ENCODE results near the gene FUNDC1. TPM values are rescaled to one million over a fixed set of nuclear protein-coding genes. Genes with fewer than 3 reads are reported as not detected.

Gene FUNDC1
- total and polyA plus RNA-seq, 4 donors = 3.1 to 6.2 (median 4.7) TPM

GRCh38 chrX:44483965-44484606 lies 58.6 kb downstream of the FUNDC1 start:
- Histone ChIP-seq H3K9ac (ENCODE audit: low read depth in 1 of 2, low read length in 2 of 2) (no peak overlapping the region), H3K27ac (ENCODE audit: low read depth in 1 of 2, low read length in 2 of 2) (no peak overlapping the region), H3K27me3 (ENCODE audit: control insufficient read depth in 4 of 4, insufficient read depth in 4 of 4, low read length in 3 of 4) (no peaks in the 10 kb centered on the region), H3K4me3 (ENCODE audit: low read depth in 1 of 3, low read length in 3 of 3) (no peak overlapping the region), H3K9me3 (ENCODE audit: control insufficient read depth in 4 of 4, low read length in 3 of 4) (peaks cover 0 to 6% (median 1%) of the 10 kb centered on the region in 4 donors), H3K4me1 (ENCODE audit: control insufficient read depth in 4 of 4, insufficient read depth in 4 of 4, low read length in 3 of 4) (no peaks in the 10 kb centered on the region), H3K36me3 (ENCODE audit: control insufficient read depth in 4 of 4, insufficient read depth in 3 of 4, low read depth in 1 of 4, low read length in 3 of 4) (no peaks in the 10 kb centered on the region)
- no peak for TF ChIP-seq HNF4A (conservative IDR thresholded peaks at IDR 0.05)
- TF ChIP-seq FOXA2 (IDR thresholded peaks at IDR 0.05) = no peak
- no peak for TF ChIP-seq YY1 (IDR thresholded peaks at IDR 0.05)
- no peak for TF ChIP-seq SP1 (IDR thresholded peaks at IDR 0.05)
- TF ChIP-seq JUND (IDR thresholded peaks at IDR 0.05) = no peak
- TF ChIP-seq CTCF (IDR thresholded peaks at IDR 0.05; ENCODE audit: low read depth, low read length, missing input control) = no peak
- no peak for TF ChIP-seq ZBTB33 (IDR thresholded peaks at IDR 0.05)
- no peak for TF ChIP-seq TAF1 (conservative IDR thresholded peaks at IDR 0.05)
- TF ChIP-seq FOXA1 (IDR thresholded peaks at IDR 0.05) = no peak
- no peak for TF ChIP-seq HNF4G (IDR thresholded peaks at IDR 0.05)
- TF ChIP-seq MAX (IDR thresholded peaks at IDR 0.05) = no peak
- TF ChIP-seq GABPA (IDR thresholded peaks at IDR 0.05 in 1 of 2, conservative IDR thresholded peaks at IDR 0.05 in 1 of 2) = no peak
- TF ChIP-seq NR2F2 (IDR thresholded peaks at IDR 0.05) = no peak
- DNase-seq (ENCODE audit: low spot score) = peak; percentile 32
- 94% methylated on average over 8 of the region's 8 CpGs for WGBS

GRCh38 chrX:44482575-44482974 lies 60.1 kb downstream of the FUNDC1 start:
- H3K27ac ChIP-seq (ENCODE audit: low read depth in 1 of 2, low read length in 2 of 2) = no peak overlapping the region
- H3K27me3 ChIP-seq (ENCODE audit: control insufficient read depth in 4 of 4, insufficient read depth in 4 of 4, low read length in 3 of 4) = no peaks in the 10 kb centered on the region
- H3K9me3 ChIP-seq (ENCODE audit: control insufficient read depth in 4 of 4, low read length in 3 of 4) = peaks cover 0 to 6% (median 1%) of the 10 kb centered on the region in 4 donors
- TF ChIP-seq SP1 (IDR thresholded peaks at IDR 0.05) (no peak), YY1 (IDR thresholded peaks at IDR 0.05) (no peak), FOXA1 (IDR thresholded peaks at IDR 0.05) (no peak), HNF4G (IDR thresholded peaks at IDR 0.05) (no peak), HNF4A (conservative IDR thresholded peaks at IDR 0.05) (no peak)
- no peaks in the 10 kb centered on the region for H3K4me1 ChIP-seq (ENCODE audit: control insufficient read depth in 4 of 4, insufficient read depth in 4 of 4, low read length in 3 of 4)
- WGBS = 81% methylated on average over 1 of the region's 1 CpG
- no peak overlapping the region for H3K9ac ChIP-seq (ENCODE audit: low read depth in 1 of 2, low read length in 2 of 2)
- H3K36me3 ChIP-seq (ENCODE audit: control insufficient read depth in 4 of 4, insufficient read depth in 3 of 4, low read depth in 1 of 4, low read length in 3 of 4) = no peaks in the 10 kb centered on the region
- no peak overlapping the region for H3K4me3 ChIP-seq (ENCODE audit: low read depth in 1 of 3, low read length in 3 of 3)
- no peak for DNase-seq (ENCODE audit: low spot score)

- H3K4me3 ChIP-seq (ENCODE audit: low read depth in 1 of 3, low read length in 3 of 3) = no peak overlapping the region
- 88% methylated on average over 2 of the region's 2 CpGs for WGBS
- no peak overlapping the region for H3K27ac ChIP-seq (ENCODE audit: low read depth in 1 of 2, low read length in 2 of 2)
- H3K27me3 ChIP-seq (ENCODE audit: control insufficient read depth in 4 of 4, insufficient read depth in 4 of 4, low read length in 3 of 4) = no peaks in the 10 kb centered on the region
- DNase-seq (ENCODE audit: low spot score) = no peak
- TF ChIP-seq NR2F2 (IDR thresholded peaks at IDR 0.05) (no peak), RAD21 (IDR thresholded peaks at IDR 0.05) (no peak), MAX (IDR thresholded peaks at IDR 0.05) (no peak), REST (IDR thresholded peaks at IDR 0.05) (no peak), JUND (IDR thresholded peaks at IDR 0.05) (no peak), EGR1 (IDR thresholded peaks at IDR 0.05; ENCODE audit: low read depth in 2 of 2) (no peak), GABPA (IDR thresholded peaks at IDR 0.05 in 1 of 2, conservative IDR thresholded peaks at IDR 0.05 in 1 of 2) (no peak), SP1 (IDR thresholded peaks at IDR 0.05) (no peak), YY1 (IDR thresholded peaks at IDR 0.05) (no peak), CTCF (IDR thresholded peaks at IDR 0.05; ENCODE audit: low read depth, low read length, missing input control) (no peak), FOXA2 (IDR thresholded peaks at IDR 0.05) (no peak), FOXA1 (IDR thresholded peaks at IDR 0.05) (no peak)
- H3K4me1 ChIP-seq (ENCODE audit: control insufficient read depth in 4 of 4, insufficient read depth in 4 of 4, low read length in 3 of 4) = no peaks in the 10 kb centered on the region
- peaks cover 0 to 6% (median 1%) of the 10 kb centered on the region in 4 donors for H3K9me3 ChIP-seq (ENCODE audit: control insufficient read depth in 4 of 4, low read length in 3 of 4)
- H3K36me3 ChIP-seq (ENCODE audit: control insufficient read depth in 4 of 4, insufficient read depth in 3 of 4, low read depth in 1 of 4, low read length in 3 of 4) = no peaks in the 10 kb centered on the region
- H3K9ac ChIP-seq (ENCODE audit: low read depth in 1 of 2, low read length in 2 of 2) = no peak overlapping the region
These were observed 62.1 kb downstream of the FUNDC1 start for GRCh38 chrX:44480591-44480990.

Measured in liver (tissue), 9 donors.